T follicular helper cell (primary cell): Measurements from ENCODE around the gene DLL1.

Source experiments
- DNase-seq: peaks from one replicate; pipeline ENCODE4 v3.0.0-alpha.2; 2020; ENCODE audit warnings: low read depth

Gene DLL1

GRCh38 chr6:170295510-170296422, 4.9 kb upstream of the DLL1 start:
- no peak for DNase-seq

GRCh38 chr6:170294813-170295509, 4.1 kb upstream of the DLL1 start:
- no peak for DNase-seq

- DNase-seq = no peak
Measured at GRCh38 chr6:170294298-170294730, 3.4 kb upstream of the DLL1 start.

- DNase-seq = no peak
Measured at GRCh38 chr6:170293341-170294231, 2.7 kb upstream of the DLL1 start.

GRCh38 chr6:170292407-170293158, 1.7 kb upstream of the DLL1 start:
- no peak for DNase-seq

- no peak for DNase-seq
Measured at GRCh38 chr6:170292111-170292406, 1.2 kb upstream of the DLL1 start.

- DNase-seq = peak; percentile 37
Measured at GRCh38 chr6:170291271-170292110, 613 bp upstream of the DLL1 start.

GRCh38 chr6:170289951-170290295, 955 bp downstream of the DLL1 start:
- no peak for DNase-seq

- no peak for DNase-seq
Measured at GRCh38 chr6:170289180-170289931, 1.5 kb downstream of the DLL1 start.

- DNase-seq = no peak
Measured at GRCh38 chr6:170288852-170289179, 2.1 kb downstream of the DLL1 start.

GRCh38 chr6:170288091-170288631, 2.7 kb downstream of the DLL1 start:
- no peak for DNase-seq

- no peak for DNase-seq
Measured at GRCh38 chr6:170287371-170287876, 3.5 kb downstream of the DLL1 start.

GRCh38 chr6:170286934-170287265, 4.0 kb downstream of the DLL1 start:
- no peak for DNase-seq

GRCh38 chr6:170286246-170286933, 4.5 kb downstream of the DLL1 start:
- no peak for DNase-seq

- no peak for DNase-seq
Measured at GRCh38 chr6:170285482-170285881, 5.4 kb downstream of the DLL1 start.

GRCh38 chr6:170284866-170285469, 5.9 kb downstream of the DLL1 start:
- no peak for DNase-seq

GRCh38 chr6:170284126-170284773, 6.6 kb downstream of the DLL1 start:
- DNase-seq = no peak
